ENCODE results near the gene CPPED1. TPM values are rescaled to one million over a fixed set of nuclear protein-coding genes. Genes with fewer than 3 reads are reported as not detected.

CPPED1 gene
- total and polyA plus RNA-seq, 2 experiments from 2014 or later = 27.2 to 28.6 TPM

GRCh38 chr16:12695454-12695853, 108.2 kb downstream of the CPPED1 start:
- Histone ChIP-seq H3K36me3 (replicated peaks; ENCODE audit: insufficient read depth, low read depth) (no peaks in the 10 kb centered on the region), H3K9me3 (ENCODE audit: low read depth) (no peaks in the 10 kb centered on the region), H3K4me3 (no peak overlapping the region), H3K27ac (no peak overlapping the region), H3K4me2 (no peak overlapping the region), H2AFZ (no peak overlapping the region), H3K4me1 (ENCODE audit: insufficient read depth) (no peaks in the 10 kb centered on the region), H3K9me2 (replicated peaks; ENCODE audit: insufficient read depth) (no peaks in the 10 kb centered on the region), H3K79me2 (no peaks in the 10 kb centered on the region), H4K20me1 (ENCODE audit: insufficient read depth, poor library complexity, severe bottlenecking) (no peaks in the 10 kb centered on the region), H3K27me3 (no peaks in the 10 kb centered on the region)
- no peak for DNase-seq (ENCODE audit: low spot score)
- WGBS (ENCODE audit: low lambda C conversion rate, missing lambda C conversion rate) = 97% methylated on average over 5 of the region's 5 CpGs
- TF ChIP-seq EZH2phosphoT487 (IDR thresholded peaks at IDR 0.05; ENCODE audit: low read depth, severe bottlenecking, unreplicated experiment) = no peak

GRCh38 chr16:12690024-12690423, 113.7 kb downstream of the CPPED1 start:
- TF ChIP-seq EZH2phosphoT487 (IDR thresholded peaks at IDR 0.05; ENCODE audit: low read depth, severe bottlenecking, unreplicated experiment) = no peak
- no peak for TF ChIP-seq EZH2 (IDR thresholded peaks at IDR 0.05; ENCODE audit: borderline replicate concordance)
- no peak for TF ChIP-seq CTCF (IDR thresholded peaks at IDR 0.05; ENCODE audit: poor library complexity)
- H3K36me3 ChIP-seq (replicated peaks; ENCODE audit: insufficient read depth, low read depth) = no peaks in the 10 kb centered on the region
- H4K20me1 ChIP-seq (ENCODE audit: insufficient read depth, poor library complexity, severe bottlenecking) = no peaks in the 10 kb centered on the region
- H3K27ac ChIP-seq = no peak overlapping the region
- H3K4me3 ChIP-seq = no peak overlapping the region
- H3K9me3 ChIP-seq (ENCODE audit: low read depth) = no peaks in the 10 kb centered on the region
- H2AFZ ChIP-seq = no peak overlapping the region
- WGBS (ENCODE audit: low lambda C conversion rate, missing lambda C conversion rate) = 81% methylated on average over 5 of the region's 5 CpGs
- DNase-seq (ENCODE audit: low spot score) = no peak
- H3K9me2 ChIP-seq (replicated peaks; ENCODE audit: insufficient read depth) = no peaks in the 10 kb centered on the region
- H3K27me3 ChIP-seq = no peaks in the 10 kb centered on the region
- H3K4me2 ChIP-seq = no peak overlapping the region
- H3K79me2 ChIP-seq = no peaks in the 10 kb centered on the region
- no peaks in the 10 kb centered on the region for H3K4me1 ChIP-seq (ENCODE audit: insufficient read depth)

- no peak overlapping the region for H2AFZ ChIP-seq
- no peak overlapping the region for H3K4me3 ChIP-seq
Observed at GRCh38 chr16:12688951-12689850, 114.5 kb downstream of the CPPED1 start.

GRCh38 chr16:12685806-12686205, 117.9 kb downstream of the CPPED1 start:
- Histone ChIP-seq H3K27ac (no peak overlapping the region), H3K9me2 (replicated peaks; ENCODE audit: insufficient read depth) (no peaks in the 10 kb centered on the region), H2AFZ (no peak overlapping the region), H4K20me1 (ENCODE audit: insufficient read depth, poor library complexity, severe bottlenecking) (no peaks in the 10 kb centered on the region), H3K79me2 (no peaks in the 10 kb centered on the region), H3K27me3 (no peaks in the 10 kb centered on the region), H3K36me3 (replicated peaks; ENCODE audit: insufficient read depth, low read depth) (no peaks in the 10 kb centered on the region), H3K4me2 (no peak overlapping the region), H3K4me3 (no peak overlapping the region), H3K4me1 (ENCODE audit: insufficient read depth) (no peaks in the 10 kb centered on the region), H3K9me3 (ENCODE audit: low read depth) (no peaks in the 10 kb centered on the region)
- TF ChIP-seq EZH2 (IDR thresholded peaks at IDR 0.05; ENCODE audit: borderline replicate concordance) (no peak), EZH2phosphoT487 (IDR thresholded peaks at IDR 0.05; ENCODE audit: low read depth, severe bottlenecking, unreplicated experiment) (no peak), CTCF (IDR thresholded peaks at IDR 0.05; ENCODE audit: poor library complexity) (no peak)
- DNase-seq (ENCODE audit: low spot score) = no peak
- WGBS (ENCODE audit: low lambda C conversion rate, missing lambda C conversion rate) = 94% methylated on average over 5 of the region's 5 CpGs

More at GRCh38 chr16:12688951-12689850, 114.5 kb downstream of the CPPED1 start:
- Histone ChIP-seq H3K9me2 (replicated peaks; ENCODE audit: insufficient read depth) (no peaks in the 10 kb centered on the region), H4K20me1 (ENCODE audit: insufficient read depth, poor library complexity, severe bottlenecking) (no peaks in the 10 kb centered on the region), H3K4me1 (ENCODE audit: insufficient read depth) (no peaks in the 10 kb centered on the region), H3K27ac (no peak overlapping the region), H3K79me2 (no peaks in the 10 kb centered on the region), H3K4me2 (no peak overlapping the region), H3K36me3 (replicated peaks; ENCODE audit: insufficient read depth, low read depth) (no peaks in the 10 kb centered on the region), H3K27me3 (no peaks in the 10 kb centered on the region), H3K9me3 (ENCODE audit: low read depth) (no peaks in the 10 kb centered on the region)
- no peak for TF ChIP-seq EZH2 (IDR thresholded peaks at IDR 0.05; ENCODE audit: borderline replicate concordance)
- 97% methylated on average over 6 of the region's 6 CpGs for WGBS (ENCODE audit: low lambda C conversion rate, missing lambda C conversion rate)
- DNase-seq (ENCODE audit: low spot score) = no peak

Data from hepatocyte (in vitro differentiated cells).